GM12874 (cell line): ENCODE data around the gene TSPAN9.

Experiments used
- CTCF ChIP-seq: IDR thresholded peaks from 2 replicates; pipeline ENCODE4 v1.5.1; 2011; ENCODE audit warnings: low read depth, mild to moderate bottlenecking, control low read depth, low read length, moderate library complexity; ENCODE audit not compliant: insufficient read depth

Gene TSPAN9

GRCh38 chr12:3141339-3142321, 64.5 kb downstream of the TSPAN9 start:
- TF ChIP-seq CTCF: no peak

- TF ChIP-seq CTCF: no peak
These were observed 65.2 kb downstream of the TSPAN9 start for GRCh38 chr12:3142386-3142785.

- no peak for TF ChIP-seq CTCF
These were observed 67.3 kb downstream of the TSPAN9 start for GRCh38 chr12:3144495-3144894.

GRCh38 chr12:3145033-3145432, 67.9 kb downstream of the TSPAN9 start:
- TF ChIP-seq CTCF: no peak

GRCh38 chr12:3145546-3146310, 68.5 kb downstream of the TSPAN9 start:
- no peak for TF ChIP-seq CTCF

- TF ChIP-seq CTCF: no peak
These were observed 70.1 kb downstream of the TSPAN9 start for GRCh38 chr12:3147260-3147659.

- no peak for TF ChIP-seq CTCF
These were observed 71.3 kb downstream of the TSPAN9 start for GRCh38 chr12:3148366-3149000.
